Activated naive CD8-positive, alpha-beta T cell treated with anti-CD3 and anti-CD28 coated beads, Interleukin-2, amount 50 U/mL, for 16 hours (primary cell): ENCODE results near the gene PARP16.
"Not testable (repeated sequence)": the region's sequence is repeated elsewhere in the genome, so short reads cannot be mapped to it uniquely, and the experiment has no call there.

Experiments
- DNase-seq: peaks from one replicate; pipeline ENCODE4 v3.0.0-alpha.2; 2020; ENCODE audit warnings: low read depth, low spot score

Gene PARP16

DNA sequence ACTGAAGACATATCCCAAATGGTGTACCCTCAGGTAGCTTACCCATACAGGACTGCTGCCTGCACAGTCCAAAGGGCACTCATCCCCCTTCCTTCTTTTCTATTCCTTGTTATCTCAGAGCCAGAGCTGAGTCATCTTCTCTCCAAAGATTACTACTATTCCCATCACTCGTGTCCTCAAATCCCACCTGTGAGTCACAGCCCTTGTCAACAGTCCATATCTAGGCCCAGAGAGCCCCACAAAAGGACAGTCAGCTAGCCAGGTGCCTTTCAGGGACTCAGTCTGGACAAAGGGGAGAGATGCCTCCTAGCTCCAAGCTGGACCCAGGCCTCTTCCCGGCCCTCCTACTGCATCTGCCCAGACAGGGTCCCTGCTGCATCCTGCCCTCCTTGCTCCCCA, 11.0 kb downstream of the PARP16 start:
- no peak for DNase-seq

DNA sequence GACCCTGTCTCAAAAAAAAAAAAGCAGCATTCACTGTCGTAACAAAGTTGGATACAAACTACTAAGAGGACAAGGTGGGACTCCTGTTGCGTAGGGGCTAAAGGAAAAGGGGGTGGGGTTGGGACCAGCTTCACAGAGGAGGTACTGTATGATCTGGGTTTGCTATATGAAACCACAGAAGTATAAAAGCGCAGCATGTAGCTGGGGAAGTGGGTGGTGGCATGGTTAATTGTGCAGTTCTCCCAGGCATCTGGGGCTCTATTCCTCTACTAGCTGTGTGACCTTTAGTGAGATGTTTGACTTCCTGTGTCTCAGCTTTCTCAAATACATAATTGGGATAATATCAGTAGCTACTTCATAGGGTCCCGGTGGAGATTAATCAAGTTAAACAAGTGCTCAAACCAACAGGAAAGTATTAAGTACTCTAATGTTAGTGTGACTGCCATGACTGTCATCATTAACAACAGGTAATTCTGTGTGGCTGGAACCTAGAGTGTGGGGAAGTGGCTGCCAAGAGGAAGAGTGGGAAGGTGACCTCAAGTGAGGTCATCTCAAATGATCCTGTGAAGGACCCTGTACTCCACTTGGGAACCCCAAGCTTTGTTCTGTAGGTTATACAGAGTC, 11.5 kb downstream of the PARP16 start:
- no peak for DNase-seq

DNA sequence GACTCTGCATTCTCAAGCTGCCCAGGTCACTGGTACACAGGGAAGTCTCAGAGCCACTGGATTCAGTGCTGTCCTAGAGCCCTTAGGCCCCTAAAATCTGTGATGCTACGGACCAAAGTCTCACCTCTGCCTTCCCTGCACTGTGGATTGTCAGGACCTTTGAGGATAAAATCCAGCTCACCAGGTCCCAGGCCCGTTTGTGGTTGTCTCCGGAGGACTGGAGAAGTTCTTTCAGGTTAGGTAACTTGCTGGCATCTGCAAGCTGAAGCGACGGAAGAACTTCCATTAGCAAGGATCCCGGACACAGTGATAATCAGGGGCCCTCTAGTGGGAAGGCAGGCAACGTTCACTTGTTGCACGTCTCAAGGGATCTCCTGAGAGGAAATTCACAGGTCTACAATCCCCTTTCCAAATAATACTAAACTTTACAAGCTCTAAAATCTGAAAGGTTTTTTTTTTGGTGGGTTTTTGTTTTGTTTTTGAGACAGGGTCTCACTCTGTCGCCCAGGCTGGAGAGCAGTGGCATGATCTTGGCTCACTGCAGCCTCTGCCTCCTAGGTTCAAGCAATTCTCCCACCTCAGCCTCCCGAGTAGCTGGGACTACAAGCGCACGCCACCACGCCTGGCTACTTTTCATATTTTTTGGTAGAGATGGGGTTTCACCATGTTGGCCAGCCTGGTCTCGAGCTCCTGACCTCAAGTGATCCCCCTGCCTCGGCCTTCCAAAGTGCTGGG, 15.7 kb downstream of the PARP16 start:
- DNase-seq: not testable (repeated sequence)

DNA sequence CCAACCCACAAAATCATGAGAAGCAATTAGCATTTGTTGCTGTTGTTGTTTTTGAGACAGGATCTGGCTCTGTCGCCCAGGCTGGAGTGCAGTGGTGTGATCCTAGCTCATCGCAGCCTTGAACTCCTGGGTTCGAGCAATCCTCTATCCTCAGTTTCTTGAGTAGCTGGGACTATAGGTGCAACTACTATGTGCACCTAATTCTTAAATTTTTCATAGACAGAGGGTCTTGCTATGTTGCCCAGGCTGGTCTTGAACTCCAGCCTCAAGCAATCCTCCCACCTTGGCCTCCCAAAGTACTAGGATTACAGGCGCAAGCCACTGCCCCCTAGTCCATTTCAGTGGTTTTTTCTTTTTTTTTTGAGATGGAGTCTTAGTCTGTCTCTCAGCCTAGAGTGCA, 18.3 kb downstream of the PARP16 start:
- DNase-seq: no peak

DNA sequence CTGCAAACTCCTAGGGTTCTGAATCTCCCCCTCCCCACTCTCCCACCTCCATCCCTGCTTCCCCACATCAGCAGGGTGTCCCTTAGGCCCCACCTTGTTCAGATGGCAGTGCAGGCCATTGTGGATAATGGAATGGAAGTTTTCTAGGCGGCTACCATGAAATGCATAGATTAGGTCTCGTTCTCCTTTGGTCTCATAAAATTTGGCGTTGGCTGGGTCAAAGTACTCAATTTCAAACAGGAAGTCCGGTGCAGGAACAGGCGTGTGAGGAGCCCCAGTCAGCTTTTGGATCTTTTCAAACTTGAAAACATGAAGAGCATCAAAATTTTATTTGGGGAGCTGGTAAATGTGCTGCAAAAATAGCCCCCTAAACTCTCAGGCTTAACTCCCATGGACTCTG, 20.2 kb downstream of the PARP16 start:
- DNase-seq: no peak

DNA sequence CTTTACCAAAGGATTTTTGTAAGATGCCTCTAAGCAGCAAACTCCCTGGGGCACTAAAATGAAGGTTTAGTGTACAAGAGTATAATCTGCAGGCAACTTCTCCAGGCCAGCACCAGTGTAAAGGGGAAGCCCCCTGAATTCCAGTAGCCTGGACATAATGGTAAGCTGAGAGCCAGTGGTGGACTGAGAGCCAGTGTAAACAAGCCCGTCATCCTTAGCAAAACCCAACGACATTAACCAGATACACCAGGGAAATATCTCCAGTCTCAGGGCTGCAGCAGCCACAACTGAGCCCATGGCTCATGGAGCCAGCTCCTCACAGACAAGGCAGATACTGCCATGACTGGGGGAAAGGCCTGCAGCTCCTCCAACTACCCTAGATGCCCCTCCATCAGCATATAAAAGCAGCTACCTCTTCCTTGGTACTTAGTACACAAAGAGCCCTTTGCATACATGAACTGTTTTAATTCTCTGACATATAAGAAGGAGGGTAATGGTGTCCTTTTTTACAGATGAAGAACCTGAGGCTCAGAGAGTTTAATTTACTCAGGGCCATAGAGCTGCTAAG, 21.7 kb downstream of the PARP16 start:
- DNase-seq: no peak

DNA sequence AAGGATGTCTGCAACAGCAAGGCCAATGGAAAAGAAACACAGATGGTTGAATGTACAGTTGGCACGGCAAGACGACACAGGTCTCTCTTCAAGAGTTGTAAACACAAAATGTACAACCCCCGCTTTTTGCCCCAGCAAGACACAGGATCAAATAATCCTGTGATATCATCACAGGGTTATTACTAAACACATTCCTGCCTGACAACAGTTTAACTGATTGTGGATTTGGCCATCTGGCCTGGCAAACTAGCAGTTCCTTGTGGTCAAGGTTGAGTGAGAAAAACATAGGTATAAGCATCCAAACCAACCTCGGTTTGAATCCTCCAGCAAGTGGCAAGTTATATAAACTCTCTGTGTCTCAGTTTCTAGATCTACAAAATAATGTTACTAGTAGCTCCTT, 23.4 kb downstream of the PARP16 start:
- no peak for DNase-seq

DNA sequence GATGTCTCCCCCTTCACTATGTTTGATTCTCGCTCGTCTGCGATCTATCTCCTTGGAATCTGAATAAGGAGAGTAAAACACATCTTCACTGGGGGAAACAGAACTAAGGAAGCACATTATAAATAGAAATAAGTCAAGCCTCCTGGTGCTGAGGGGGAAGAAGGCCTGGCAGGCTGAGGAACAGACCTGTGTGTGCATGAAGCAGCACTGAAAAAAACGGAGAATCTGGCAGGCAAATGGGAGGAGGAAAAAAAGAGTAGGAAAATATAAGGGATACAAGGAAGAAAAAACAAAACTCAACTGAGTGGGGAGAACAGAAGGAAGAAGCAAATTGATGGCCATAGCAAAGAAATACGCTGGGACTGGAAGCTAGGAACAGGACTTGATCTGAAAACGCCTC, 25.7 kb downstream of the PARP16 start:
- DNase-seq: no peak

DNA sequence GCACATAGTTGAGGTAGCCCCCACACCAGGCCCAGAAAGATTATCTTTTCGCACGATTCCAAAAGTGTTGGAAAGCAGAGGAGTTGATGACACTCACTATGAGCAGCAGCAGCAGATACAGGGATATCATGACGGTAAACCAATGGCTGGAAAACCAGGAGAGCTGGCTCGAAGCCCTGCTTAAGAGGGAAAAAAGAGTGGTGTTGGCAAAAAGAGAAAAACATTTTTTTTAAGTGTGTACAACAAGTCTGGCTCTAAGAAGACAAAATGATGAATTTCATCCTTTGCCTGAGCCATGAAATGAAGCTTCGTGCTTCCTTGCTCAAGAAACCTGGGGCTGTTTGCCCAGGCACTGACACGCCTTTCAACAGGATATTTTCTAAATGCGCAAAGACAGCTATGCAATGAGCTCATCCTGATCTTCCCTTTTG, 27.3 kb downstream of the PARP16 start:
- no peak for DNase-seq

DNA sequence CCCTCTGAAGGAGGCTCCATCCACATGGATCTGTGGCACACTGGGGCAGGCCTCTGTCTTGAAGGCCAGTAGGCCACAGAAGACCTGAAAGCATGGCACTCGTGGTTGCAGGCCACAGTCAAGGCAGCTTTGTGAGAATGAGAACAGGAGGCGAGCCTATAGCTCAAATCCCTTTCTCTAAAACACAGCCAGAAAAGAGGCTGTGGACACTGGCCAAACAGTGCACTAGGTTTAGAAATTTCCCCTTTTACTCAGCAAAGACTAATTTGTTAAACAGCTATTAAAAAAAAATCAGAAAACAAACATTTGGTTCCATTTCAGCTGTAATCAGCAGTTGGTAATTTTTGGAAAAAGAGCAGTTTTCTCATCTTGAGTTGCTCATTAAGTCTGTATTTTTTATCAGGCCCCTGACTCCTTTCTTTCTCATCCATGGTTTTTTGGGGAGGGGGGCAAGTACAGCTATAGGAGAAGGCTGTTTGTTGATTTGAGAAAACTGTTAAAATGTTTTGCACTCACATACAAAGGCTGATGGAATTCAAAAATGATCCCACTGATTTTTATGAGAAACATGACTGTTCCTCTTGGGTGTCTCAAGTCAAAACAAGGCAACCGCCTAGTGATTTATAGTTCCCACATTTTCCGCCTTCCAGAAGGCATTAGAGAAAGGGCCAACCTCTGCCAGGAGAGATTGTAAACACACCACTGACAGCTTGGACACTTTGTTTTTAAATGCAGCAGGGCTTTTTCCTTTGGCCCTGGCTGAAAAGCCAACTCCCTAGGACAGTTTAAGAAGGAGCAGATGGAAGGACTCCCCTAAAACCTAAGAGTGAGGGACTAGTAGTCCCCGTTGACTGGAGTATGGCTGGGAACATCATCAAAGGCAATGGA, 28.1 kb downstream of the PARP16 start:
- DNase-seq: no peak

DNA sequence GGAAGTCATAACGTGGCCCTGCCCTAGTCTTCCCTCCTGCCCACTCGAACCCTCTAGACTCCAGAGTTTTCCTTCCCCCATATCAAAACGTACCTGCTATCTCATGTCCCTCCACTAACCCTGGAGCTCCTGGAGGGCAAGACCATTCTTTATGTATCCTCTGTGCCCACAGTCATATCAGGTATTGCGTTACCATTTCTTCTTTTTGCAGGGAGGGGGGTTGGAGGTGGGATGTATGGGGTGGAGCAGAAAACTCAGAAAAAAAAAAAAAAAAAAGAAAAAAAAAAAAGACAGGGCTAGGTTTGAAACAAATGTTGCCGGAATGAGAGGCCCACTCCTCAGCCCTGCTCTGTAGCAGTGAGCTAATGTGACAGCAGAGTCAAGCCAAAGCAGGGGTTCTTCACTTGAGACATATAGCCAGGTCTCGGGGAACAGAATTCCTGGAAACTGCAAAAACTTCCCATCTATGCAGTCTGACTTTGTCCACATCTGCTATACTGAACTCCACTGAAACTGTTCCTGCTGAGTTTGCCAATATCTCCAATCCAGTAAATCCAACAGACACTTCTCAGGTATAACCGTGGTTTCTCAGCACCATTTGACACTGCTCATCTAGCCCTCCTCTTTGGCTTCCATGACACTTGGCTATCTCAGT, 31.1 kb downstream of the PARP16 start:
- DNase-seq: no peak

DNA sequence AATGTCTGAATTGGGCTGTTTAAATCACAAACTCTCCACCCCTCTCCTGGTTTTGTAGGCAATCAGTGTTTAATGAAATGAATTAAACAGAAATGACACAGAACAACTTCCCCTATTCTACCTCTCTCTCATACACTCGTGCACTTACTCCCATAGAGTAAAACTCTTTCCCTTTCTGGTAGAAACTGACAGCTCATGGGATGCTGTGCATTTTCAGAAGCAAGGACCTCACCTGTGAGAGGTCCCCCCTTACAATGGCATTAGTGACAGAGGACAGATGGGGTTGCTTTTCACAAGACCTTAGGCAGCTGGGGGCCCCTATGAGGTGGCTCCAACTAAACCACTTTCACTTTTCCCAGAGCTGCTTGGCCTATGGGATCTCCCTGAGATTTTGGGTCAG, 31.9 kb downstream of the PARP16 start:
- DNase-seq: no peak

DNA sequence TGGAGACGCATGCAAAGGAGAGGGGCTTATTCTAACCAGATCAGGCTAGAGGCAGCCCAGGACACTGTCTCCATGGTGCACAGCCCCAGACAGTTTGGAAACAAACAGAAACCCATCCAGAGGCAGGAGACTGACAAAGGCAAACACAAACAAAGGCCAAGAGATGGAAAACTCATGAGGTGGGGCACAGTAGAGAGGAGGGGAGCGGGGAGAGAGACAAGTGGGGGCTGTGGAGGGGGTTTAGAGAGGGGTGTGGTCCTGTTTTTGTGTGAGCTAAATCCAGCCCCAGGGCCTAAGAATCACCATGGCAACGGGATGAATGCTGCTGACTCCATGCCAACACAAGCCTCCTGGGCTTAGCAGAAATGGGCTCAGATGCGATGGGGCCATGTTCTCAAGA, 32.3 kb downstream of the PARP16 start:
- no peak for DNase-seq

DNA sequence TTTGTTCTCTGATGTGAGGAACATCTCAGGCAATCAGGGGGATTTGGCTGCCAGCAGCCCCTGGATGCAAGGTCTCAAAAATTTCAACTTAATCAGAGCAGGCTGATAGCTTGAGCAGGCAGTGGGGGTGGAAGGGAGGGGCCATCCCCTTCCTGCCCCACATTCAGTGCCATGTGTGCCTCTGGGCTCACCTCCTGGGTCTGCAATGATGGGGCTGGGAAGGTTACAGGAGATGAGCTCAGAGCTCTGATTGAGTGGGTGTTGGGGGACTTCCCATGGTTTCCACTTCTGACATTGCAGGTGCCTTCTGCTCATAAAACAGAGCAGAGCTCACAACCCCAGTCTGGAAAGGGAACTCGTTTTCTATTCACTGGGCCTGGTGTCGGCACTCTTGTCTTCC, 37.0 kb downstream of the PARP16 start:
- DNase-seq: peak; percentile 44

DNA sequence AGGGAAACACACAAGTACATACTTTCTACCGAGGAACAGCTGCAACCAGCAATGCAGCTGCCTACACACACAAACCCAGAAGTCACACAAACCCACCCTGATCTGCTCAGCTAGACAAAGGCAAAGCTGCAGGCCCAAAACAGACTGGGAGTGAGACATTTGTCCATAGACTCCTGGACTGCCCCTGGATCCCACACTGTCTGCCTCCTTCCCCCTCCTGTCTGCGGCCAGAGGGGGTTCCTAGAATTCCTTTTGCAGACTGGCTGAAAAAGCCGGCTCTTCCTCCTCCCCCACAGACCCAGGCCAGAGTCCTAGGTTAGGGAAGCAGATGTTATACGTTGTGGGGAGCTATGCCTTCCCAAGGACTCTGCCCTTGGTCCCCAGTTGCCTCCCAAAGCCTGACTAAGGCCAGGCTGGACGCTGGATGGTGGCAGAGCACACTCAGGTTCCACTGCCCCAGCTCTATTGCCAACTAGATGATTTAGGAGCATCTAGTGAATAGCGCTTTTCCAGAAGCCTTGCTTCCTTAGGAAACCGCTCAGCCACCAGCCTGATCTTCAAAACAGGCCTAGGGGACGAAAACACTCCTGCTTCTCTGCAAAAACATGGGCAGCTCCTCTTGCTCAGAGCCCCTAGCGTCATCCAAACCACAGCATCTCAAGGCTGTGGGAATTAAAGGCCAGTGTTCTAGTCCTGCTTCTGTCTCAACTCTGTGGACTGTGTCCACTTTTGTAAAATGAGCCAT, 38.0 kb downstream of the PARP16 start:
- no peak for DNase-seq

DNA sequence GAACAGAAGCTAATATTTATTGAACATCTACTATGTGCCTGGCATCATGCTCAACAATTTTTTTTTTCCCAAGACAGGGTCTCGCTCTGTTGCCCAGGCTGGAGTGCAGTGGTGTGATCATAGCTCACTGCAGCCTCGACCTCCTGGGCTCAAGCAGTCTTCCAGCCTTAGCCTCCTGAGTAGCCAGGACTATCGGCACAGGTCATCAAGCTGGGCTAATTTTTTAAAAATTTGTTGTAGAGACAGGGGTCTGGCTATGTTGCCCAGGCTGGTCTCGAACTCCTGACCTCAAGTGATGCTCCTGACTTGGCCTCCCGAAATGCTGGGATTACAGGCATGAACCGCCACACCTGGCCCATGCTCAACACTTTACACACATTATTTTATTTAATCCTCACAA, 39.7 kb downstream of the PARP16 start:
- DNase-seq: no peak

DNA sequence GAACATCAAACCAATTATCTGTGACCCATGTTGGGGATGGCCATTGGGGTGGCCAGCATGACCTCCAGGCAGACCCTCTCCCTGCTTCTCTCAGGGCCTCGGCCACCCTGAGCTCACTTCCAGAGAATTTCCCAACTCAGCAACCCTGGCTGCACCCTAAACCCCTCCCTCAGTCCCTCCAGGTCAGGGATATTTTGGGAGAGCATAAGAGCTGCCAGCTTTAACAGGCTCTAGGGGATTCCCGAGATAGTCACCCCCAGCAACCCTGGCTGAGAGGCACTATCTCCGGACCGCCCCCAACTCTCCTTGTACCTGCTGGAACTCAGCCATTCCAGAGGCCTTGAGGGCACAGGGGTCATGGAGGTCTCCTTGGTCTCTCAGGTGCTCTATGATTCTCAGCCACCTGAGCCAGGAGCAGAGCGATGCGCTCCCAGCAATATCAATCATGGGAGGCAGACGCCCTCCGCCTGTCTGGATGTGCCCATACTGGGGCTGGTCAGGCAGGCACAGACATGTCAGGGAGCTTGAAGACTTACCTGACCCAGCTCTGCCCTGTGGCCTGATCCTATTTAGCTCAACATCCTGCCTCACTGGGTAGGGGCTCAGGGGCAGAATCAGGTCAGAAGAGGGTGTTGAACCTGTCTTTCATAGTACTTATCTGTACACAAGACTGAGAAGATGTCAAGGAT, 40.5 kb downstream of the PARP16 start:
- no peak for DNase-seq

DNA sequence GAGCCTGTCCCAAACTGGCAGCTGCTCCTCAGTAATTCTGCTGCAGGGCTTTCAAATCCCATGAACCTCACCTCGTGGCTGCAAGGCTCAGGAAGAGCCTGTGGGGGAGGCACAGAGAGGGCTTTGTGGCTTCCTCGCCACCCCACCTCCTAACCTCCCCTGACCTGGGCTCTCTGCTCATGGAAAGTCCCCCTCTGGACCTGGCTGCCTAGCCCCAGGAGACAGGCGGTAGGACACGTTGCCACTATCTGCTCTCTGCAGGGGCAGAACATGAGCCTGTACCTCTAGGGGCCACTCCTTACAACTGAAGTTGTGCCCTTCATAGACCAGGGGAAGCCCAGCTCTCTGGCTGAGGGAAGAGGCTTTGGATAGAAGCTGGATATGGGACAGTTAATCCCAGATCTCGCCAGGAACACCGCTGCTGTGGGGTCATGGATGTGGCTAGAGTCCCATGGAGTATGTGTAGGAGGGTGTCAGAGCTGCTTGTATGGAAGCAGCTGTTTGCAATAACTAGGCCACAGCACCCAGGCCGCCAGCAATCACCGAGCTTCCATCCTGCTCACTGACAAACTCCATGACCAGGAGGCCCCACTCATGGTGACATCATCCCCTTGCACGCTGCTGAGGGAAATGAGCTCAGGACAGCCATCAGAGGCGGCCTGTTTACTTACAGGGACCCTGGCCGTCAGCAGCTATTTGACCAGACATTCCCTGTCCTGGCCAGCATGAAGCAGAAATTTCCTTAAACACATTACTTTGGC, 41.4 kb downstream of the PARP16 start:
- no peak for DNase-seq

DNA sequence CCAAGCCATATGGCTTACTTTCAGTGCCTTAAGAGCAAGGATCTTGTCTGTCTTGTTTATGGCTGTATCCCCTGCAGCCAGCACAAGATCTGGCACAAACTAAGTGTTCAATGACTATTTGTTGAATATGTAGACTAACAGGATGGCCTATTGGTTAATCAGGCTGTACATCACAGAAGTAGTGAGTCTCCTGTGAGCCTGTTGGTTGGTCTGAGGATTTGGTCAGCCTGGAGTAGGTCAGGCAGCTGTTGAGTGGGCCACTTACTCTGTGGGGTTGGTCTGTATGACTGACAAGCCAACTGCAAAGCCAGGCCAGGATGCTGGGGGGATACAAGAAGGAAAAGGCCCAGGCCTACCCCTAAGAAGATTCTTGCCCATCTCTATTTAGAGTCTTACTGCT, 42.0 kb downstream of the PARP16 start:
- no peak for DNase-seq

DNA sequence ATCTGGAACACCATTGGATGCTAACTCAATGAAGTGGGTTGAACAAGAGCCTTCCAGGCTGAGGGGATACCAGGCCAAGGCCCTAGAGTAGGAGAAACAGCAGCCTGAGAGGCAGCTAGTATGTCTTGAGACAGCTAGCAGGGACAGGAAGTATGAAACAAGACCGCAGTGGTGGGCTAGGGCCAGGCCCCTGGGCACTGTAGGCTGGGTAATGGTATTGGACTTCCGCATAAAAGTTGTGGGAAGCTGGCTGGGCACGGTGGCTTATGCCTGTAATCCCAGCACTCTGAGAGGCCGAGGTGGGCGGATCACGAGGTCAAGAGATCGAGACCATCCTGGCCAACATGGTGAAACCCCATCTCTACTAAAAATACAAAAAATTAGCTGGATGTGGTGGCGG, 50.2 kb downstream of the PARP16 start:
- not testable (repeated sequence) for DNase-seq
